Stimulated activated CD4-positive, alpha-beta T cell treated with anti-CD3 and anti-CD28 coated beads, TNF-alpha, amount 100 ng/mL, for 4 hours (primary cell): Measurements from ENCODE around the gene GDF15.

Experiments
- DNase-seq, 3 experiments: peaks; one replicate each; pipeline ENCODE4 v3.0.0-alpha.2; 2020; ENCODE audit warnings: low read depth in 3 of 3

GDF15 gene

DNA sequence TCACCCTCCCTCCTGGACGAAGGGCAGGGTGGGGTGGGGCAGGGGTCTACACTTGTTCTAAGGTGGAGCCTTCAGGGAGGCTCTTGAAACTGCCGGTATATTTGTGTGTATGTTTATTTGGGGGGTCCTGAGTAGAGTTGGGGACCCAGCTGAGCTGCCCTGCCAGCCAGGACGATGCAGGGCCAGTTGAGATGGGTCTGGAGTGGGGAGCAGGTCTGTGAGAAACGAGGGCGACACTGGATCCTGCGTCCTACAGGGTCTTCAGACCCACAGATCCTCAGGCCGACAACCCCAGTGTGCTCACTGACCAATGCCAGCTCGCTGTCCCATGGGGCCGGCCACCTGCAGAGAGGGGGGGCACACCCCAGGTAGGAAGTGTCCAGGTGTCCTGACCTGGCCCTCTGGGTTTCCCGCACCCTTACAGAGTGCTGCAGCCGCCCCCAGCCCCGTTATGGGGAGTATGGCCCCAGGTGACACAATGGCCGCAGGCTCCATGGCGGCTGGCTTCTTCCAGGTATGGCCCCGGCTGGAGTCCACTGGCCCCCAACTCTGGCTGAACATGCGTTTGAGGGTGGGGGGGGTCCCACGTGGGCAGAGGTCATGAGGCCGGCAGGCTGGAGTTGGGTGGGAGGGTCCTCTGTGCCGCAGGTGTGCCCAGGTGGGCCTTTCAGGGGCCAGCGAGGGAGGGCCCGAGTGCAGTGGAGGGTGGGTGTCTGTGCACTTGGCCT lies 44.6 kb downstream of the GDF15 start:
- no peak for DNase-seq

DNA sequence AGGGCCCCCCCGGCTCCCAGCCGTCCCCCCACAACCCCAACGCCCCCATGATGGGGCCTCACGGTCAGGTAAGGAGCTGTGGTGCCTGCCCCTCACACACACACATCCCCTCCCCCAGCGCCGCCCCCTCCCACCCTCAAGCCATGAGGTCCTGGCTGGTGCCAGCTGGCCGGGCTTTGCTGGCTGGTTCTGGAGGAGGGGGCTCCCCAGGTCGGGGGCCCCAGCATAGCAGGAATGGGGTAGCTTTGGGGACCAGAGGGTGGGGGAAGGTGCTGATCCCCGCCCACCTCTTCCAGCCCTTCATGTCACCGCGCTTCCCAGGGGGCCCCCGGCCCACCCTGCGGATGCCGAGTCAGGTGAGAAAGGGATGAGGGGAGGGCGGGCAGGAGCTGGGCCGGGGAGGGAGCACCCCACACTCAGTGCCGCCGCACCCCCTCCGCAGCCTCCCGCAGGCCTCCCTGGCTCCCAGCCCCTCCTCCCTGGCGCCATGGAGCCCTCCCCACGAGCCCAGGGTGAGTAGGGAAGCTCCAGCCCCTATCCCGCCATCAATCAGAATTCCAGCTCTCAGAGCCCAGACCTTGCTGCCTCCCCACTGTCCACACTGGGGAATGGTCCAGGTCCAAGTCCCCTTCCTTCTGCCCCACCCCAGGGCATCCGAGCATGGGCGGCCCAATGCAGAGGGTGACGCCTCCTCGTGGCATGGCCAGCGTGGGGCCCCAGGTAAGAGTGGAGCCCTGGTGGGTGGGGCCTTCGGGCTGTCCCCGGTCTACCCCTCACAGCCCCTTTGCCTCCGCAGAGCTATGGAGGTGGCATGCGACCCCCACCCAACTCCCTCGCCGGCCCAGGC lies 45.6 kb downstream of the GDF15 start:
- no peak for DNase-seq

DNA sequence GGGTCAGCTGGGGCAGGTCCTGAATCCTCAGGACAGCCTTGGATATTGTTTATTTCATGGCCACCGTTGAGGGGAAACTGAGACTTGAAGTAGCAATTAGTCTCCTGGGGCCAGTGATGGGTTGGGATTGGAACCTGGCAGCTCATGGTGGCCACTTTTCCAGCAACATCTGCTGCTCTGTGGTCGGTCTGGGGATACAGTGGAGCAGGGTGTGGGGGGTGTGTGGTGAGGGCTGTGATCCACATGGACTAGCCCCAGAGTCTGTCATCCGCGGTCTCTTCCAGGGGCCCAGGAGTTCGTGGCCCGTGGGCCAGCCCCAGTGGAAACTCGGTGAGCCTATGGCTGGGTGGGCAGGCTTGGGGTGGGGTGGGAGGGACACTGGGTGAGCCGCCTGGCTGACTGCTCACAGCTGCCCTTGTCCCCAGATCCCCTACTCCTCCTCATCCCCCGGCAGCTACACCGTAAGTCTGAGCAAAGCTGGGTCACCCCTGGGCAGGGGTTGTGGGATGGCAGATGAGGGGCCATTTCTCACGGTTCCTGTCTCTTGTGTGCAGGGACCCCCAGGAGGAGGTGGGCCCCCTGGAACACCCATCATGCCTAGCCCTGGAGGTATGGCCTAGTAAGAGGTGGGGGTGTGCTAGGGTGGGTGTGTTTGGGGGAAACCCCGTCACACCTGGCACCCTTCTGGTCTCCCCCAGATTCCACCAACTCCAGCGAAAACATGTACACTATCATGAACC lies 46.5 kb downstream of the GDF15 start:
- no peak for DNase-seq

DNA sequence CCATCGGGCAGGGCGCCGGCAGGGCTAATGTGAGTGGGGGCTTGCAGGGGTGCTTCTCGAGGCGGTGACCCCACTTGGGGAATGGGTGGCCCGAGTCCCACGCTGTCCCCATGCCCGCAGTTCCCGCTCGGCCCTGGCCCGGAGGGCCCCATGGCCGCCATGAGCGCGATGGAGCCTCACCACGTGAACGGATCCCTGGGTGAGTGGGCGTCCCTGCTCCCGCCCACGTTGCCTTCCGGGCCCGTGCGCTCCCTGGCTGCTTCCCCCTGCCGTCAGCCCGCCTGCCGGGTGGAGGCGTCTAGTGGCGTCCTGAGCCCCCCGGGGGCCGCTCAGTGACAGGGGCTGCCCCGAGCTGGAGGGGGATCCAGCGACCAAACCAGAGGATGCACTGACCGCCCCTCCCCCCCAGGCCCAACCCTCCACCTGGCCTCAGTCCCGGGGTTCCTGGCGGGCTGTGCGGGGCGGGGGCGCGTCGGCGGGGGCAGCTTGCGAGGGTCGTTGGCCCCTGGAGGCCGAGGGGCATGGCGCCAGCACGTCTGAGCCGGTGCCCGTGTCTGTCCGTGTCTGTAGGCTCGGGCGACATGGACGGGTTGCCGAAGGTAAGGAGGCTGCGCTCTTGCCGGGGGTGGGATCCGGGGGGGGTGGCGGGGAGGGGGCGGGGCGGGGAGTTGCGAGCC lies 47.2 kb downstream of the GDF15 start:
- DNase-seq = peak in 2 of 3 experiments; percentile 50 to 55

DNA sequence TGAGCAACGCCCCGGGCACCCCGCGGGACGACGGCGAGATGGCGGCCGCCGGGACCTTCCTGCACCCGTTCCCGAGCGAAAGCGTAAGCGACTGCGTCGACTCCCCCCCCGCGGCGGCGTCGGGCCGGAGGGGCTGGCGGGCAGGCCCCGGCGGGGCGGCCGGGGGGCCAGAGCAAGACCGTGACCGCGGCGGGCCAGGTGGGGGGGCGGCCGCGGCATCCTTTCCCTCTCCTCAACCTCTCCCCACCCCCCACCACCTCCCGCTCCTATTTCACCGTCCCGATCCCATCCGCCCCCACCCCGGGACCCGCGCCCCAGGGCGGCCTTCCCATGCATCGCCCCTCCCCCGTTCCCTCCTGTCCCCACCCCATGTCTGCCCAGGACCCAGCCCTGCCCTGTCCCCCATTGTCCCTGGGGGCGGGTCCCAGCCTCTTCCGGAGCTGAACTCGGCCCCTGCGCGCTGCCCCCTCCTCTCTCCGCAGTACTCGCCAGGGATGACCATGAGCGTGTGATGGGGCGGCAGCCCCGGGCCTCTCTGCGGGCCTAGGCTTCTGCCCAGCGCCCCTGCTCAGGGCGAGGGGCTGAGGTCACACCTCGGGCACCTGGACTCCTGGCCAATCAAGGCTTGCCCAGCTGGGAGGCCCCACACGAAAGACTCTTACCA lies 47.9 kb downstream of the GDF15 start:
- DNase-seq = no peak

DNA sequence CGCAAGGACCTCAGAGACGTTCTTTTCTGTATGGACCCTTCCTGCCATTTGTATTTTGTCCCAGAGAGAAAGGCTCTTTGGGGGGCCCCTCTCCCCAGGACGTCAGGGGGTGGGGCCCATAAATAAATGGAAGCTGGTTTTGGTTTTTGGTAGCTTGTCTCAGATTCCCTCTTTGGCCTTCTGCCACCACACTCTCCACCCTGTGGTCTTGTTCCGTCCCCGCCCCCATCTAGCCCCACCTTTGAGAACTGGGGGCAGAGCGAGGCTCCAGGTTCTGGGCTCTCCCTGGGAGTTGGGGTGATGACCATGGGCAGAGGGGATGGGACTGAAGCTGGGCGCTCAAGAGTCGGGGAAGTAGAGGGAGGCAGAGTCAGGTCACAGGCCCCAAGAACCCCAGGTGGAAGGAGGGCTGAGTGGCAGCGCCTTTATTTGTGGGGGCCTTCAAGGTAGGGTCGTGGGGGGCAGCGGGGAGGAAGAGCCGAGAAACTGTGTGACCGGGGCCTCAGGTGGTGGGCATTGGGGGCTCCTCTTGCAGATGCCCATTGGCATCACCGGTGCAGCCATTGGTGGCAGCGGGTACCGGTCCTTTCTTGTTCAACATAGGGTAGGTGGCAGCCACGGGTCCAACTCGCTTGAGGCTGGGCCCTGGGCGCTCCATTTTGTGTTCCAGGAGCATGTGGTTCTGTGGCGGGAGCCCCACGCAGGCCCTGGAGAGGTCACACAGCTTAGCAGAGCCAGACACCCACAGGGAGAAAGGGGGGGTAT lies 48.6 kb downstream of the GDF15 start:
- DNase-seq = no peak

DNA sequence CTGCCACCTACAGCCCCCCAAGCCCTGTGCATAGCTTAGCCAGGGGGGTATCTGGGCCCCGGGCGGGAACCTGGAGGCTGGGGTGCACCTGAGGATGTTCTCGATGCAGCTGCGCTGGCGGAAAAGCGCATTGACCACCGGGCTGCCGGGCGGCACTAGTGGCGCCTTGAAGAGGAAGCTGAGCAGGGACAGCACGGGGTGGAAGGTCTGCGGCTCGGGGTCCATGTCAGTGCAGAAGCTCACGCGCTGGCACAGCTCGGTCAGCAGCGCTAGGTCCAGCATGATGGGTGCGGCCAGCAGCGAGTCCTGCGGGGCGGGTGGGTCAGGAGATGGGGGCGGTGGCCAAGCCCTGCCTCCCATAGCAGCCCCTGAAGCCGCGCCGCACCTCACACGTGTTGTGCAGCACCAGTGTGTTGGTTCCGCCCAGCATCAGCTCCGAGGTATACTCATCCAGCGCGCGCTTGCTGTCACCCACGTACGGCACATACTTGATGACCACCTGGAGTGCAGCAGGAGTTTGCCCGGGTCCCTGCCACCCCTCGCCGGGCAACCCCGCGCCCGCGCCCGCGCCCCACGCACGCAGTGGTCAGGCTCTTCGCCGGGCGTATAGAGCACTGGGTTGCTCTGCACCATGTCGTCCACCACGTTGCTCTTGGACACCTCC lies 49.4 kb downstream of the GDF15 start:
- no peak for DNase-seq

DNA sequence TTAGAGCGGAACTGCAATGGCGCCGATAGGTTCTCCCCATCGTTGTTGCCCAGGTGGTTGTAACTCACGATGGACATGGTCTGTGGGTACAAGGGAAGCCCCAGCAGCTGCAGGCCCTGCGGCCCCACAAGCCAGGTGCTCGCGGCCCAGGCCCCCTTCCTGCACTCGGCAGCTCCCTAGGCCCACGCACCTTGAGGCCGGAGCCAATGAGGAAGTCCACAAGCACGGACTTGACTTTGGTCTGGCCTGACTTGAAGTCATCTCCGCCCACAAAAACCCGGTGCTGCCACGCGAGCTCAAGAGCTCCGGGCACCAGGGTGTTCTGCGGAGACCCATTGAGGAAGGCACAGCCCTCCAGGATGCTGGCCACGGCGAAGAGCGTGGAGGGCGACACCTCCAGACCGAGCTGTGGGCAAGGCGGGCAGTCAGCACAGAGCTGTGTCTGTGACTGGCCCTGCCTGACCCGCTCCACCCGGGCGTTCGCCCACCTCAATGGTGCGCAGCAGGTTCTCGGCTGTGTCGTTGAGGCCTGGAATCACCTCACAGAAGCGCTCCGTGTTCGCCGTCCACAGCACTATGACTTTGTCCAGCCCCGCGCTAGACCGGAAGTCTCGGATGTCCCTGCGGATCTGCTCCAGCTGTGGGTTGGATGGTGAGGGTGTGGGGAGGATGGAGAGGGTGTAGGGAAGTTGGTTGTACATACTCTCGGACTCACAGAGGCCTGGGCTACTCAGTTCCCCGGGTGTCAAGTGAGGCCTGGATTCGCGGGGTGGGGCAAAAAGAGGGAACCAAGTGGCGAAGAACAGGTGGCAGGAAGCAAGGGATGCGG lies 50.1 kb downstream of the GDF15 start:
- no peak for DNase-seq

DNA sequence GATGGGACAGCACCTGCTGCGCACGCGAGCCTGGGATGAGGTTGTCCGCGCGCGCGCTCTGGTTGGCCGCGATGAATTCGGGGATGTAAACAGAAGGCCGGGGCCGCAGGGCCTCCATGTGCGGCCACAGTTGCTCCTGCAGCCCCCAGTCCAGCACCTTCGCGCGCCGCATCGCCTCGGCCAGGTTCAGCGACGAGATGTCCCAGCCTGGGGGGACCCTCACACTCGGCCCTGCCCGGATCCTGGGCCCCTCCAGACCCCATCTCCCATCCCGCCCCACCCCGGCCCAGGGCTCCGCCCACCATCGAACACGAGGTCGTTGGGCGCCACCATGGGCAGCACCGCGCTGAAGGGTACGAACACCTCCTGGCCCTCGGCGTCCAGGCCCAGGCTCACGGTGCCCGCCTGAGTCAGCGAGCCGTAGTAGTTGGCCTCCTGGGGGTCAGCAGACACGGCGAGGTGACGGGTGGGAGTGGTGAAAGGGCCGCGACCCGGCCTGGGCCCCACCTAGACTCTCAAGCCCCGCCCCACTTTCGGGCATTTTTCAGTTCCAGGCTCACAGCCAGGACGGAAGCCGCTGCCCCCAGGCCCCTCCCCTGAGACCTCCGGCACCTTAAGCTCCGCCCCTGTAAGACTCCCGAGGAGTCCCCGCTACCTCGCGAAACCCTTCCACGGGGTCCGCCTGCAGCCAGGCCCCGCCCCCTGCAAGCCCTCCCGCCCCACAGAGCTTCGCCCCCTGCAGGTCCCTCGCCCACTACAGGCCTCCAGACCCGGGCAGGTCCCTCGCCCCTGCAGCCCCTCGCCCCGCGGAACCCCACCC lies 50.9 kb downstream of the GDF15 start:
- peak in 2 of 3 experiments; percentile 60 to 63 for DNase-seq

DNA sequence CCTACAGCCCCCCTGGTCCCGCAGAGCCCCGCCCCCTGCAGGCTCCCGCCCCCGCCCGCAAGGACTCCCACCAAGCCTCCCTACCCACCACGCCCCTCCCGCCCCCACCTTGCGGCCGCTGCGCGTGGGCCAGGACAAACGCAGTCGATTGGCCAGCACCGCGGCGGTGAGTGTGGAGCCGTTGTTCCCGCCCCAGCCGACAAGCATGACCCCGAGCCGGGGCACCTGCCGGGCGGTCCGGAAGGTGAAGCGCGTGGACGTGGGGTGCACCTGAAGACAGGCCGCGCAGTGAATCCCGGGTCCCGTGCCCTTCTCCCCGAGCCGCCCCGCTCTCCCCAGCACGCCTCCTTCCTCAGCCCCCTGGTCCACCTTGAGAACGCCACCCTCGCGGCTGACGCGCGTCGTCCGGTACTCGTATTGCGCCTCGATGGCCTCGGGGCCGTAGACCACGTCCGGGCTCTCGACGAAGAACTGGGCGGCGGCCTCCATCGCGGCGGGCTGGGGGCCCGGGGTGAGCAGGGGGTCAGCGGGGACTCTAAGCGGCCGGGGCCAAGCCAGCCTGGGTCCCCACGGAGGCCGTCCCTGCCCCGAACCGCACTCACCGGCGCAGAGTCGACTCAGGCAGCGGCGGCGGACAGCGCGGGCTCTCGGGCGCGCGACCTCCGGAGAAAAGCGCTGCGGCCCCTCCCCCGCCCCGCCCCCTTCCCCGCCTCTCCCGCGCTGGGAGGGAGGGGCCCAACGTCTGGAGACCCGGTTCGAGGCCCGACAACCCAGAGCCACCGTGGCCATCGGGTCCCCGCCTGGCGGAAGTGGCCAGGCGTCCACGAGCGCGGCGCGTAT lies 51.8 kb downstream of the GDF15 start, which contains the start of gene ISYNA1:
ISYNA1 (minus strand) TSS at position 643 of the 840 bp plus-strand sequence; CDS start at position 489, 154 bp downstream.
- peak in 2 of 3 experiments; percentile 41 to 49 for DNase-seq

DNA sequence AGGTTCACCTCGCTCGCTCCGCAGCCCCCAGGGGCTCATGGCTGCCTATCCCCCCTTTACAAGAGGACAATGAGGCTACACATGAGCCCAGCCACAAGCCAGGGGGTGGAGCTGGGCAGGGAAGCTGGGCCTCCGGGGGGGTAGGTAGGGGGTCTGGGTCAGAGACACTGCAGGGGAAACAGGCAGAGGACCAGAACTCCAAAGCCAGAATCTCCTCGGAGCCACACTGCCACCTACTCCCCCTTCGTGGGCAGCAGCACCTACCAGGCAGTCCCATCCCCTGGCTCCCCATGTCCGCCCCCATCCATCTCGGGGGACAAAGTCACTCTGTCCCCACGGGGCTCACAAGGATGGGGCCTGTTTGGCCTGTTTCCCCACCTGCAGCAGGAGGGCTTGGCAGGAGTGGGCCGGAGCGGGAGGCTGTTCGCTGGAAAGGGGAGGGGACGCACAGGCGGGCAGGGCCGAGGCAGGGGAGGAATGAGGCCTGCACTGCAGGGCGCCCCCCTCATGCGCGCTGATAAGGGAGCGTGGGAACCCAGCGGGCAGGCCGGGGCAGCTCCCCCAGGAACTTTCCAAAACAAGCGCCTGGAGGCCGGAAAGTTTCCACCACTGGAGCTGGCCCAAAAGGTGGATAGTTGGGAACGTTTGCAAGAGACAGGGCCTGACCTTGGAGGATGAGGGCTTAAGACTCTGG lies 52.5 kb downstream of the GDF15 start:
- DNase-seq = no peak
